ENCODE data around the gene A2ML1. TPM values are rescaled to one million over a fixed set of nuclear protein-coding genes. Genes with fewer than 3 reads are reported as not detected.

A2ML1 gene
- not detected in 2 replicates for total RNA-seq

DNA sequence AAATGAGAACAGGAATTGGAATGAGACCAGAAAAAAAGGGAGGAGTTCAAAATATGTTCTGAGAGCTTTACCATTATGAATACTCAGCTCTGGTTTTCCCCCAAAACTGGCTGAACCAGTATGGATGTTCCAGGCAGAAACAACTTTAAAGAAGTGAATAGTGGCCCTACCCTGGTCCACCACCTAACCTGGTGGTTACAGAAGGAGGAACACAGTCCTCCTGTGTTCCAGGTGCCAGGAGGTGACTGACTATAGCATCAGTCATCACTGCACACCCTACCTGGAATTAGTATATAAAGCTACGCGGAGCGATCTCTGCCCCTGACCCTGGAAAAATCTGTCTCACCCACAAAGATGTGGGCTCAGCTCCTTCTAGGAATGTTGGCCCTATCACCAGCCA, at the start of gene A2ML1:
Gene A2ML1 (plus strand): TSS at position 324 of the 400 bp plus-strand sequence. CDS start 31 bp downstream, at position 355.

DNA sequence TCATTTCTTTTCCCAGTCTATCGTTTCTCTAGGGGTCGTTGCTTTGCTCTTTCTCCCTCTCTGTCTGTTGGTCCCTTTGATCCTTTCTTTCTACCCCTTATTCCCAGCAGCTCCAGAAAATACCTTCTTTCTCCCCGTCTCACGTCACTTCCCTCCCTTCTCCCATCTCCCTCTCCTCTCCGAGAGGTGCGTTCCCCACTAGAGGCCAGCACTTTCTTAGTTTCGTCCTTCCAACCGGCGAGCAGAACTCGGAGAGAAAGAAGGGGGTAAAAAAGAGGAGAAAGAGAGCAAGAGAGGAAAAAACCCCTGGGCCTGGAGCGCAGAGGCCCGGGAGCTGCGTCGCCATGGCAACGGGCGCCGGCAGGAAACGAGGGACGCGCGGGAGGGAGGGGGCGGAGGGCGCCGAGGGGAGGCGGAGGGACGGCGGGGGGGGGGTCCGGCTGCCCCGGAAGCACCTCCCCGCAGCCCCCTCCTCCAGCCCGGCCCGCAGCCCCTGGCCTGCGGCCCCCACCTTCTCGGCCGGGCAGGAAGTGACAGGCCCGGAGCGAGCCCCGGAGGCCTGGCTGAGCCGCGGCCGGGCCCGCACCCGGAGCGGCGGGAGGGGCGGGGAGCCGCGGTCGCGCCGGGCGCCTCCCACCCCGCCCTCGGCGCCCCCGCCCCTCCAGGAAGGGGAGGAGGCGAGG, 91.8 kb downstream of the A2ML1 start, which contains the start of gene PHC1:
Gene PHC1 (plus strand): TSS at position 477 of the 683 bp plus-strand sequence. CDS start 3,169 bp downstream, outside the sequence.

Other genes starting within 250 kb of the A2ML1 start
- gene AICDA, start 209.8 kb upstream of the A2ML1 start, total RNA-seq, result not detected in 2 replicates
- under 0.01 and 1.0 TPM in 2 replicates for gene MFAP5, start 159.8 kb upstream of the A2ML1 start, total RNA-seq
- gene RIMKLB, start 124.6 kb upstream of the A2ML1 start, total RNA-seq, result 67.2 and 87.9 TPM in 2 replicates
- gene PHC1, start 91.9 kb downstream of the A2ML1 start, total RNA-seq, result 9.7 and 18.4 TPM in 2 replicates
- gene M6PR, start 127.0 kb downstream of the A2ML1 start, total RNA-seq, result 271 and 288 TPM in 2 replicates
- gene KLRG1, start 166.9 kb downstream of the A2ML1 start, total RNA-seq, result 8.9 and 10.3 TPM in 2 replicates